Measurements from ENCODE around the gene RPS27A. TPM values are rescaled to one million over a fixed set of nuclear protein-coding genes. Genes with fewer than 3 reads are reported as not detected.

RPS27A gene
- total RNA-seq, 1 donor from 2014 or later, result 953 TPM

DNA sequence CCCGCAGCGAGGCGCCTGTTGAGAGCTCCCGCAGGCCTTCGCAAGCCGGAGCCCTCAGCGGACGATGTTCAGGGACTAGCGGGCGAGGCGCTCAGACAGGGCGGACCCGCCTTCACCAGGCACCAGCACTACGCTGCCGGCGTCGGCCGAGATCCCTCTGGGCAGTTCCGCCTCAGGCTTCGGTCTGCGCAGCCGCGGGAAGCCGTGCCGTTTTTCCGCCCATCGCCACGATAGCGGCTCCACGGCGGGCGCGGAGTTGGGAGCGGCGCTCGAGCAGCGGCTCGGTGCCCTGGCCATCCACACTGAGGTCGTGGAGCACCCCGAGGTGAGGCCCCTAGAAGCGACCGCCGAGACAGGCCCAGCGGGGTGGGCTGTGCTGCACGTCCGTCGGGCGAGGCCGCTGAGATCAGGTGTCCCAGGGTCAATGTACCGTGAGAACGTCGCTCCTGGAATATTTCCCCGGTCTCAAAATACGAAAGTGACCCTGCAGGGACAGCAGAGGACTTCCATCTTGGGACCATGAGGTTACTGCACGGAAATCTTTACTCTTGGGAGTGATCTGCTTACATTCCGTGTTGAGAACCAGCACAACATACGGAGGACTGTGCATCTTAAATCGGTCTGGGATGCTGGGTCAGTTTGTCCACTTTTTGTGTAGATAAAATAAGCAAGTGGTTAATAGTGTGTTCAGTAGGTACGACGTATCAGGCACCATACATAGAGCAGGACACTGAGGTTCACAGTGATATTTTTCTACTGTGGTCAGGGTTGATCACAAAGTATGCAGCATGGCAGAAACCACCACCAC, 49.8 kb downstream of the RPS27A start:
- intact Hi-C loops (cut with micrococcal nuclease), result loop anchor here (1.0 to 5.0 kb wide), 8 partner anchors 13 to 410 kb away; partner anchors contain the start of genes CCDC88A, CFAP36, CLHC1 and MTIF2
- H3K4me3 Mint-ChIP-seq, result peak overlapping the region; percentile 89
- peaks cover 4% of the 10 kb centered on the region for H3K36me3 Mint-ChIP-seq (ENCODE audit: low read depth)
- H3K27ac Mint-ChIP-seq, result peak overlapping the region; percentile 93
- DNase-seq (ENCODE audit: low spot score), result peak; percentile 85
- H3K27me3 Mint-ChIP-seq (ENCODE audit: insufficient read depth), result peaks cover 2% of the 10 kb centered on the region
- no peaks in the 10 kb centered on the region for H3K9me3 Mint-ChIP-seq
- peaks cover 12% of the 10 kb centered on the region for H3K4me1 Mint-ChIP-seq (ENCODE audit: low read depth)

DNA sequence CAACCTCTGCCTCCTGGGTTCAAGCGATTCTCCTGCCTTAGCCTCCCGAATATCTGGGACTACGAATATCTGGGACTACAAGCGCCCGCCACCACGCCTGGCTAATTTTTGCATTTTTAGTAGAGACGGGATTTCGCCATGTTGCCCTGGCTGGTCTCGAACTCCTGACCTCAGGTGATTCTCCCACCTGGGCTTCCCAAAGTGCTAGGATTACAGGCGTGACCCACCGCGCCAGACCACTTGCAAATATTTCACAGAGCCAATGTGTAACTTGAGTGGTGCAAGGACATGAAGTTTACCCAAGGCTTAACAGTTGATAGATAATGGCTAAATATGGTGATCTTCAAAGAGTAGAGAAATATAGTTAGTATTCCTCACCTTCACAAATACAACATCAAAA, 50.6 kb downstream of the RPS27A start:
- intact Hi-C loops (cut with micrococcal nuclease), result loop anchor here (2.0 to 5.0 kb wide), 4 partner anchors 50 to 409 kb away; partner anchors contain the start of genes CLHC1, PNPT1, PPP4R3B and RPS27A
- Mint-ChIP-seq H3K4me3 (peak overlapping the region; percentile 89), H3K27me3 (ENCODE audit: insufficient read depth) (no peaks in the 10 kb centered on the region), H3K36me3 (ENCODE audit: low read depth) (peaks cover 4% of the 10 kb centered on the region), H3K4me1 (ENCODE audit: low read depth) (peaks cover 12% of the 10 kb centered on the region), H3K9me3 (no peaks in the 10 kb centered on the region), H3K27ac (no peak overlapping the region)
- no peak for DNase-seq (ENCODE audit: low spot score)

Other genes starting within 250 kb of the RPS27A start
- 81.2 and 83.0 TPM in 2 replicates for gene RTN4, start 182.2 kb upstream of the RPS27A start, total RNA-seq
- gene CLHC1, start 395 bp upstream of the RPS27A start, total RNA-seq, result 9.0 and 12.3 TPM in 2 replicates
- gene MTIF2, start 36.5 kb downstream of the RPS27A start, total RNA-seq, result 42.3 and 44.1 TPM in 2 replicates
- 6.4 and 8.4 TPM in 2 replicates for gene CCDC88A, start 187.2 kb downstream of the RPS27A start, total RNA-seq

Data from activated T-helper 1 cell treated with anti-CD3 and anti-CD28 coated beads, Interleukin-12 subunit alpha, Interleukin-12 subunit beta, Interleukin-2, Interleukin-4 antibody, amounts not matched to agents 30 ng/mL and 10 ng/mL and 1 ng/mL, durations not matched to agents 14 hours and 24 hours and 36 hours (primary cell).